Fibroblast of skin of left biceps (primary cell): ENCODE results near the gene CD82.

ENCODE experiments used
- DNase-seq, 2 experiments: peaks; one replicate each; pipeline ENCODE4 v3.0.0-alpha.2; 2013; ENCODE audit warnings: low read depth in 2 of 2

CD82 gene

GRCh38 chr11:44575962-44576361 is 10.5 kb downstream of the CD82 start:
- DNase-seq, result no peak

GRCh38 chr11:44576656-44577055 is 11.2 kb downstream of the CD82 start:
- no peak for DNase-seq

GRCh38 chr11:44577231-44577830 is 11.9 kb downstream of the CD82 start:
- no peak for DNase-seq

- DNase-seq, result no peak
Observed at GRCh38 chr11:44578279-44578678, 12.8 kb downstream of the CD82 start.

GRCh38 chr11:44579302-44579761 is 13.9 kb downstream of the CD82 start:
- DNase-seq, result no peak

GRCh38 chr11:44580701-44581100 is 15.2 kb downstream of the CD82 start:
- no peak for DNase-seq

- DNase-seq, result no peak
Observed at GRCh38 chr11:44581246-44581645, 15.8 kb downstream of the CD82 start.

- no peak for DNase-seq
Observed at GRCh38 chr11:44582641-44583352, 17.3 kb downstream of the CD82 start.

GRCh38 chr11:44583353-44583669 is 17.8 kb downstream of the CD82 start:
- no peak for DNase-seq

- no peak for DNase-seq
Observed at GRCh38 chr11:44585421-44585820, 20.0 kb downstream of the CD82 start.

GRCh38 chr11:44589301-44589700 is 23.8 kb downstream of the CD82 start:
- DNase-seq, result no peak

GRCh38 chr11:44590769-44591168 is 25.3 kb downstream of the CD82 start:
- DNase-seq, result no peak

- DNase-seq, result no peak
Observed at GRCh38 chr11:44591557-44591956, 26.1 kb downstream of the CD82 start.

GRCh38 chr11:44592125-44592940 is 26.9 kb downstream of the CD82 start:
- no peak for DNase-seq

- DNase-seq, result no peak
Observed at GRCh38 chr11:44593251-44593650, 27.8 kb downstream of the CD82 start.

GRCh38 chr11:44595006-44595405 is 29.5 kb downstream of the CD82 start:
- DNase-seq, result no peak

- no peak for DNase-seq
Observed at GRCh38 chr11:44595964-44596381, 30.5 kb downstream of the CD82 start.

- DNase-seq, result no peak
Observed at GRCh38 chr11:44596525-44597276, 31.2 kb downstream of the CD82 start.

GRCh38 chr11:44597358-44598012 is 32.0 kb downstream of the CD82 start:
- no peak for DNase-seq

GRCh38 chr11:44598831-44599230 is 33.4 kb downstream of the CD82 start:
- DNase-seq, result no peak

- DNase-seq, result no peak
Observed at GRCh38 chr11:44600261-44600660, 34.8 kb downstream of the CD82 start.
